A549 (cell line): Measurements from ENCODE around the gene PHF21A. TPM values are rescaled to one million over a fixed set of nuclear protein-coding genes. Genes with fewer than 3 reads are reported as not detected.

Source experiments
- ATAC-seq, 2 experiments: fragments of 200-7000 bp in 1 of 2; fragments of >200 bp in 1 of 2; cut with Nextera tagmentation in 1 of 2; cut with Tn5 transposase in 1 of 2; 3 replicates each; pipeline versions ENCODE4 v1.8.0 to v1.9.1; 2018 to 2020; ENCODE audit warnings: mild to moderate bottlenecking in 1 of 2, moderate library complexity in 1 of 2
- CTCF ChIA-PET: fragments of 300-600 bp; sonication (Branson Sonifier 250); formaldehyde crosslinking; extraction: SDS; loops from one replicate; lab custom pipeline; 2021; ENCODE audit warnings: antibody characterized with exemption, inconsistent platforms; lab: Yijun Ruan, JAX
- POLR2A ChIA-PET: fragments of 350-600 bp; formaldehyde crosslinking; extraction: SDS; loops from one replicate; lab custom pipeline; 2021; ENCODE audit warnings: antibody characterized with exemption, inconsistent platforms; lab: Yijun Ruan, JAX
- DNase-seq, 2 experiments: peaks; one replicate each; pipeline versions ENCODE4 v3.0.0 to v3.0.0-alpha.2; 2011 to 2016; ENCODE audit warnings: low read depth in 1 of 2, low spot score in 1 of 2
- FAIRE-seq: peaks from 2 replicates; lab custom pipeline; 2011; peaks lifted over from hg19 to GRCh38; lab: Jason Lieb, UNC
- H3K27ac ChIP-seq, 2 experiments: fragments of >200 bp; sonication (Bioruptor Twin); formaldehyde crosslinking; 3 replicates each; pipeline ENCODE4 v1.5.1; 2016 to 2017
- H3K4me1 ChIP-seq: fragments of >200 bp; sonication (Bioruptor Twin); formaldehyde crosslinking; 3 replicates; pipeline ENCODE4 v1.6.1; 2016
- H3K4me2 ChIP-seq: fragments of >200 bp; sonication (Bioruptor Twin); formaldehyde crosslinking; 3 replicates; pipeline ENCODE4 v1.6.1; 2016
- H3K4me3 ChIP-seq: fragments of >200 bp; sonication (Bioruptor Twin); formaldehyde crosslinking; 3 replicates; pipeline ENCODE4 v1.5.1; 2016
- H3K9me3 ChIP-seq: fragments of >200 bp; sonication (Bioruptor Twin); formaldehyde crosslinking; 3 replicates; pipeline ENCODE4 v1.6.1; 2016
- BHLHE40 ChIP-seq: IDR thresholded peaks from 2 replicates; pipeline ENCODE4 v1.6.1; 2012; ENCODE audit warnings: low read depth, low read length, inconsistent platforms
- CEBPB ChIP-seq, 2 experiments: fragments of >200 bp in 1 of 2; sonication (Bioruptor Twin) in 1 of 2; formaldehyde crosslinking in 1 of 2; IDR thresholded peaks; 2 replicates each; pipeline ENCODE4 v1.6.1; 2012 to 2016
- EP300 ChIP-seq, 2 experiments: fragments of >200 bp; sonication (Bioruptor Twin); formaldehyde crosslinking; IDR thresholded peaks; 2 replicates in 1 of 2; 3 replicates in 1 of 2; pipeline ENCODE4 v1.6.1; 2016 to 2017
- HOXB5 ChIP-seq: fragments of 250-450 bp; sonication (Bioruptor Pico); IDR thresholded peaks from 2 replicates; pipeline ENCODE4 v1.5.0; 2020; ENCODE audit warnings: mild to moderate bottlenecking, moderate library complexity
- JUNB ChIP-seq: fragments of >200 bp; sonication (Bioruptor Twin); formaldehyde crosslinking; IDR thresholded peaks from 2 replicates; pipeline ENCODE4 v1.6.1; 2016
- KDM5A ChIP-seq: fragments of 200-600 bp; sonication (generic); IDR thresholded peaks from 2 replicates; pipeline ENCODE4 v1.6.1; 2016; ENCODE audit warnings: antibody characterized with exemption, mild to moderate bottlenecking
- MYC ChIP-seq: IDR thresholded peaks from 2 replicates; pipeline ENCODE4 v1.6.1; 2012; ENCODE audit warnings: mild to moderate bottlenecking, inconsistent platforms, low read length, improper control_type of control experiment, borderline replicate concordance
- RAD21 ChIP-seq, 2 experiments: fragments of >200 bp in 1 of 2; sonication (Bioruptor Twin) in 1 of 2; formaldehyde crosslinking in 1 of 2; IDR thresholded peaks in 1 of 2; conservative IDR thresholded peaks in 1 of 2; 2 replicates in 1 of 2; 3 replicates in 1 of 2; pipeline ENCODE4 v1.6.1; 2012 to 2018; ENCODE audit warnings: inconsistent platforms in 1 of 2
- SREBF2 ChIP-seq: fragments of 450-650 bp; IDR thresholded peaks from 2 replicates; pipeline ENCODE4 v1.6.1; 2014; ENCODE audit warnings: mild to moderate bottlenecking, moderate library complexity
- TFCP2L1 ChIP-seq: fragments of 250-450 bp; sonication (Bioruptor Pico); IDR thresholded peaks from 2 replicates; pipeline ENCODE4 v1.5.0; 2021; ENCODE audit warnings: mild to moderate bottlenecking
- TP53 ChIP-seq: fragments of 250-450 bp; sonication (Bioruptor Pico); IDR thresholded peaks from 2 replicates; pipeline ENCODE4 v1.5.0; 2021; ENCODE audit warnings: mild to moderate bottlenecking, moderate library complexity
- ZNF302 ChIP-seq: fragments of 250-450 bp; sonication (Bioruptor Pico); IDR thresholded peaks from 2 replicates; pipeline ENCODE4 v1.9.0; 2021; ENCODE audit warnings: inconsistent platforms, mild to moderate bottlenecking, moderate library complexity
- ZSCAN20 ChIP-seq: fragments of 250-450 bp; sonication (Bioruptor Pico); IDR thresholded peaks from 2 replicates; pipeline ENCODE4 v1.8.0; 2022; ENCODE audit warnings: mild to moderate bottlenecking, moderate library complexity
- WGBS: methylation state at CpG from one replicate; pipeline ENCODE4 v1.1.6; 2017; ENCODE audit errors: missing lambda C conversion rate; 5-methylcytosine and 5-hydroxymethylcytosine counted together
- polyA plus RNA-seq, 4 experiments: library from polyadenylated mRNA; depleted of rRNA in 3 of 4; stranded (reverse); fragments of >200 nt; fragmentation: RNase III in 1 of 4; extraction: RNeasy Plus Mini Kit Qiagen cat#74134 plus additional on column Dnase treatment in 1 of 4; gene quantifications; 2 replicates in 3 of 4; 3 replicates in 1 of 4; pipeline ENCODE4 v1.2.3, GENCODE V29; 2011 to 2017
- TF ChIP-seq, protein P1 (sequence below): fragments of >200 bp; sonication (Bioruptor Twin); formaldehyde crosslinking; IDR thresholded peaks from 3 replicates; pipeline ENCODE4 v1.5.1; 2016
- TF ChIP-seq, protein P2 (sequence below): IDR thresholded peaks from 2 replicates; pipeline ENCODE4 v1.6.1; 2012; ENCODE audit warnings: low read depth, borderline replicate concordance
- TF ChIP-seq, protein P3 (sequence below): fragments of >200 bp; sonication (Bioruptor Twin); formaldehyde crosslinking; IDR thresholded peaks from 3 replicates; pipeline ENCODE4 v1.6.1; 2016

Gene PHF21A
- polyA plus RNA-seq, 2 of the 4 experiments (the other 2 are of a cell fraction), result 20.0 to 31.9 TPM

DNA sequence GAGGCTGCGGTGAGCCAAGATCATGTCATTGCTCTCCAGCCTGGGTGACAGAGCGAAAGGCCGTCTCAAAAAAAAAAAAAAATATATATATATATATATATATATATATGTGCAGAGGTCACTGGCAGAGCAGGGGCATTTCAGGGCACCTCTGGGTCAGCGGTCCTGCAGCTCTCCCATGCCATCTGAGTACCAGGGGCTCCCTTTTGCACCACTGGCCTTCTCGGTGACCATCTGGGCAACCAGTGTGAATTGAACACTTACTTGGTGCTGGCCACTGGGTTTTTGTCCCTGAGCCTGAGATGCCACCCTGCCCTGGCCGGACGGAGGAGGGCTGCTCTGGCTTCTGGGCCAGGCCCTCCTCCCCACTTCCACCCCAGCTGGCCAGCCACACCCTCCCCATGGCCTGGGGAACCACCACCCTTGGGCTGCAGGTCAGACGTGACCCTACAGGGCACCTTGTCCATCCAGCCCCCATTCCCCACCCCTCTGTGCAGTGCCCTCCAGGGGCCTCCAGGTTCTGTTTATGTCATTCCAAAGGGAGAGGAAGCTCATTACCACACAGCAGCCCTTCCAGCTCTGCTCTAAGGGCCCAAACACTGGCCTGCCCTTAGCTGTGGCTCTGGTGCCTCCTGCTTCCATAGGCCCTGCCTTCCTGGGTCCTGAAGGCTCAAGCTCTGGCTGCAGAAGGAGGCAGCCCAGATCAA, 225.5 kb downstream of the PHF21A start:
- FAIRE-seq (no peak), DNase-seq (no peak), ATAC-seq (no peak)
- no peaks in the 10 kb centered on the region for H3K9me3 ChIP-seq
- H3K27ac ChIP-seq, result no peak overlapping the region
- H3K4me2 ChIP-seq, result no peak overlapping the region
- H3K4me1 ChIP-seq, result peaks cover 9% of the 10 kb centered on the region; the same call in 2 of the 3 replicates
- TF ChIP-seq SREBF2 (no peak), HOXB5 (no peak), MYC (no peak), TFCP2L1 (CRISPR knock-in tag) (no peak), JUNB (no peak), KDM5A (no peak), ZNF302 (CRISPR knock-in tag) (no peak), BHLHE40 (no peak), RAD21 (conservative IDR thresholded peaks at IDR 0.05 in 1 of 2, IDR thresholded peaks at IDR 0.05 in 1 of 2) (no peak), CEBPB (IDR thresholded peaks at IDR 0.05) (no peak)
- TF ChIP-seq, protein P1, sequence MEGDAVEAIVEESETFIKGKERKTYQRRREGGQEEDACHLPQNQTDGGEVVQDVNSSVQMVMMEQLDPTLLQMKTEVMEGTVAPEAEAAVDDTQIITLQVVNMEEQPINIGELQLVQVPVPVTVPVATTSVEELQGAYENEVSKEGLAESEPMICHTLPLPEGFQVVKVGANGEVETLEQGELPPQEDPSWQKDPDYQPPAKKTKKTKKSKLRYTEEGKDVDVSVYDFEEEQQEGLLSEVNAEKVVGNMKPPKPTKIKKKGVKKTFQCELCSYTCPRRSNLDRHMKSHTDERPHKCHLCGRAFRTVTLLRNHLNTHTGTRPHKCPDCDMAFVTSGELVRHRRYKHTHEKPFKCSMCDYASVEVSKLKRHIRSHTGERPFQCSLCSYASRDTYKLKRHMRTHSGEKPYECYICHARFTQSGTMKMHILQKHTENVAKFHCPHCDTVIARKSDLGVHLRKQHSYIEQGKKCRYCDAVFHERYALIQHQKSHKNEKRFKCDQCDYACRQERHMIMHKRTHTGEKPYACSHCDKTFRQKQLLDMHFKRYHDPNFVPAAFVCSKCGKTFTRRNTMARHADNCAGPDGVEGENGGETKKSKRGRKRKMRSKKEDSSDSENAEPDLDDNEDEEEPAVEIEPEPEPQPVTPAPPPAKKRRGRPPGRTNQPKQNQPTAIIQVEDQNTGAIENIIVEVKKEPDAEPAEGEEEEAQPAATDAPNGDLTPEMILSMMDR, result no peak
- TF ChIP-seq, protein P2, sequence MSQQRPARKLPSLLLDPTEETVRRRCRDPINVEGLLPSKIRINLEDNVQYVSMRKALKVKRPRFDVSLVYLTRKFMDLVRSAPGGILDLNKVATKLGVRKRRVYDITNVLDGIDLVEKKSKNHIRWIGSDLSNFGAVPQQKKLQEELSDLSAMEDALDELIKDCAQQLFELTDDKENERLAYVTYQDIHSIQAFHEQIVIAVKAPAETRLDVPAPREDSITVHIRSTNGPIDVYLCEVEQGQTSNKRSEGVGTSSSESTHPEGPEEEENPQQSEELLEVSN, result no peak
- TF ChIP-seq, all 56 proteins: peak for 0
- ChIA-PET CTCF (interaction anchor here (0.8 to 1.3 kb wide), 2 partner anchors 23 to 344 kb away, joined by 3 to 4 read pairs; no protein-coding TSS in a partner anchor), POLR2A (no interaction called here)
- H3K4me3 ChIP-seq, result no peak overlapping the region
- 74% methylated on average over 7 of the region's 8 CpGs for WGBS

DNA sequence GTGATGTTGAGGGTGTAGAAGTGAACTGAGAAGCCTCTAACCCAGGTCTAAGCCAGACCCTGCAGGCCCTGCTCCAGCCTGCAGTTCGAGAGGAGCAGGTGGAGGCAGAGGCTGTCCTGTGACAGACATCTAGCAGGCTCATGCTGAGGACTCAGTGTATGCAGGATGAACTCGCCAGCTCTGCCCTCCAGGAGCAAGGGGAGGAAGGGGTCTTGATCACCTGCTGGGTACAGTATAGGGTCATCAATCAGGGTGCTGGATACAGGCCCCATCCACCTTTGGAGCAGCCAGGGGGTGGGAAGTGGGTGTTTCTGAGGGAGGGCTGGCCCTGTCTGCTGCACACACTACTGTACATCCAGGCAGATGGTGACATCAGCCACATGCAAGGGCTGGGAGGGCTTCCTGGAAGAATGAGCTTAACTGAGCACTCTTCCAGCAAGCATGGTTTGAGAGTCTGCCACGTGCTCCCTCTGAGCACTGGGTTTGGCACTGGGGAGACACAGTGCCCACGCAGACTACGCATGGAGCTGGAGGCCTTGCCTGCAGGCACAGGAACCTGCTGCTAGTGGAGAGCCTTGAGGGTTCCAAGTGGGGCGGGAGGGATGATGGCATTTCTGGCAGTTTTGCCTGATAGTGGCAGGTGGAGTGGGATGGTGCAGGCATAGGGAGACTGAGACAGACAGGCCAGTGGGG, 226.6 kb downstream of the PHF21A start:
- no peak for ATAC-seq
- H3K27ac ChIP-seq, result no peak overlapping the region
- no peaks in the 10 kb centered on the region for H3K9me3 ChIP-seq
- no peak overlapping the region for H3K4me2 ChIP-seq
- no peak overlapping the region for H3K4me3 ChIP-seq
- 71% methylated on average over 5 of the region's 6 CpGs for WGBS
- no peak for DNase-seq
- FAIRE-seq, result no peak
- no peak for TF ChIP-seq KDM5A
- TF ChIP-seq, protein P3, sequence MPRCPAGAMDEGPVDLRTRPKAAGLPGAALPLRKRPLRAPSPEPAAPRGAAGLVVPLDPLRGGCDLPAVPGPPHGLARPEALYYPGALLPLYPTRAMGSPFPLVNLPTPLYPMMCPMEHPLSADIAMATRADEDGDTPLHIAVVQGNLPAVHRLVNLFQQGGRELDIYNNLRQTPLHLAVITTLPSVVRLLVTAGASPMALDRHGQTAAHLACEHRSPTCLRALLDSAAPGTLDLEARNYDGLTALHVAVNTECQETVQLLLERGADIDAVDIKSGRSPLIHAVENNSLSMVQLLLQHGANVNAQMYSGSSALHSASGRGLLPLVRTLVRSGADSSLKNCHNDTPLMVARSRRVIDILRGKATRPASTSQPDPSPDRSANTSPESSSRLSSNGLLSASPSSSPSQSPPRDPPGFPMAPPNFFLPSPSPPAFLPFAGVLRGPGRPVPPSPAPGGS, result no peak
- TF ChIP-seq TP53 (CRISPR knock-in tag), result no peak
- TF ChIP-seq, protein P2, result no peak
- no peak for TF ChIP-seq BHLHE40
- TF ChIP-seq EP300 (IDR thresholded peaks at IDR 0.05), result no peak
- no peak for TF ChIP-seq MYC
- TF ChIP-seq ZSCAN20 (CRISPR knock-in tag), result no peak
- CTCF ChIA-PET, result interaction anchor here (1.3 to 3.0 kb wide), 2 partner anchors 22 to 345 kb away, joined by 3 to 8 read pairs; no protein-coding TSS in a partner anchor
- POLR2A ChIA-PET, result no interaction called here
- H3K4me1 ChIP-seq, result peaks cover 6% of the 10 kb centered on the region; the same call in 2 of the 3 replicates
